ENCODE results near the gene PLA1A. TPM values are rescaled to one million over a fixed set of nuclear protein-coding genes. Genes with fewer than 3 reads are reported as not detected.

The PLA1A gene
- total RNA-seq, 1 experiment from 2014 or later = not detected

GRCh38 chr3:119571230-119571629, 26.5 kb upstream of the PLA1A start:
- intact Hi-C loops (cut with micrococcal nuclease; ENCODE audit: unreplicated experiment) = no loop called here
- no peaks in the 10 kb centered on the region for H3F3A ChIP-seq (ENCODE audit: insufficient read depth, low read depth)
- no peak for DNase-seq
- no peaks in the 10 kb centered on the region for H3K79me2 ChIP-seq (ENCODE audit: low read depth)
- no peaks in the 10 kb centered on the region for H3K9me2 ChIP-seq (ENCODE audit: insufficient read depth)
- TF ChIP-seq CTCF (conservative IDR thresholded peaks at IDR 0.05) (no peak), EZH2 (IDR thresholded peaks at IDR 0.05; ENCODE audit: low read depth) (no peak)
- no peak overlapping the region for H3K4me2 ChIP-seq
- H3K27me3 ChIP-seq (ENCODE audit: insufficient read depth, low read depth) = peaks cover 18% of the 10 kb centered on the region
- H3K4me3 ChIP-seq = no peak overlapping the region
- H3K36me3 ChIP-seq (ENCODE audit: low read depth) = no peaks in the 10 kb centered on the region
- H3K4me1 ChIP-seq (replicated peaks; ENCODE audit: insufficient read depth) = no peaks in the 10 kb centered on the region
- no peaks in the 10 kb centered on the region for H4K20me1 ChIP-seq (ENCODE audit: insufficient read depth)
- no peak overlapping the region for H2AFZ ChIP-seq
- BruUV-seq (replicated peaks) = no TSS peak
- H3K9me3 ChIP-seq (ENCODE audit: insufficient read depth, low read depth) = no peaks in the 10 kb centered on the region
- ChIA-PET CTCF (interaction anchor here (0.6 kb wide), 1 partner anchor 37 kb away, joined by 4 read pairs; no protein-coding TSS in a partner anchor), POLR2A (ENCODE audit: unreplicated experiment) (no interaction called here)
- H3K27ac ChIP-seq = no peak overlapping the region

- Histone ChIP-seq H3F3A (ENCODE audit: insufficient read depth, low read depth) (no peaks in the 10 kb centered on the region), H2AFZ (no peak overlapping the region), H3K27me3 (ENCODE audit: insufficient read depth, low read depth) (peaks cover 16% of the 10 kb centered on the region; the same call in 1 of the 2 replicates), H3K27ac (no peak overlapping the region), H3K4me3 (no peak overlapping the region), H3K9me2 (ENCODE audit: insufficient read depth) (no peaks in the 10 kb centered on the region), H3K4me2 (no peak overlapping the region), H3K9me3 (ENCODE audit: insufficient read depth, low read depth) (no peaks in the 10 kb centered on the region), H4K20me1 (ENCODE audit: insufficient read depth) (no peaks in the 10 kb centered on the region), H3K36me3 (ENCODE audit: low read depth) (no peaks in the 10 kb centered on the region), H3K79me2 (ENCODE audit: low read depth) (no peaks in the 10 kb centered on the region), H3K4me1 (replicated peaks; ENCODE audit: insufficient read depth) (no peaks in the 10 kb centered on the region)
- BruUV-seq (replicated peaks) = no TSS peak
- no peak for DNase-seq
- ChIA-PET CTCF (no interaction called here), POLR2A (ENCODE audit: unreplicated experiment) (no interaction called here)
- intact Hi-C loops (cut with micrococcal nuclease; ENCODE audit: unreplicated experiment) = no loop called here
- no peak for TF ChIP-seq EZH2 (IDR thresholded peaks at IDR 0.05; ENCODE audit: low read depth)
- TF ChIP-seq CTCF (conservative IDR thresholded peaks at IDR 0.05) = no peak
These were observed 26.0 kb upstream of the PLA1A start for GRCh38 chr3:119571688-119572087.

GRCh38 chr3:119575507-119575906, 22.2 kb upstream of the PLA1A start:
- intact Hi-C loops (cut with micrococcal nuclease; ENCODE audit: unreplicated experiment) = no loop called here
- DNase-seq = no peak

More at GRCh38 chr3:119575507-119575906, 22.2 kb upstream of the PLA1A start:
- H3K4me2 ChIP-seq = no peak overlapping the region
- no peaks in the 10 kb centered on the region for H3K9me3 ChIP-seq (ENCODE audit: insufficient read depth, low read depth)
- H3K4me3 ChIP-seq = no peak overlapping the region
- POLR2A ChIA-PET (ENCODE audit: unreplicated experiment) = no interaction called here
- no peaks in the 10 kb centered on the region for H3K4me1 ChIP-seq (replicated peaks; ENCODE audit: insufficient read depth)
- CTCF ChIA-PET = no interaction called here
- H2AFZ ChIP-seq = no peak overlapping the region
- H3K79me2 ChIP-seq (ENCODE audit: low read depth) = no peaks in the 10 kb centered on the region
- no peaks in the 10 kb centered on the region for H3K36me3 ChIP-seq (ENCODE audit: low read depth)
- H3F3A ChIP-seq (ENCODE audit: insufficient read depth, low read depth) = no peaks in the 10 kb centered on the region
- H3K27ac ChIP-seq = no peak overlapping the region
- no TSS peak for BruUV-seq (replicated peaks)
- H3K9me2 ChIP-seq (ENCODE audit: insufficient read depth) = no peaks in the 10 kb centered on the region
- H4K20me1 ChIP-seq (ENCODE audit: insufficient read depth) = no peaks in the 10 kb centered on the region
- H3K27me3 ChIP-seq (ENCODE audit: insufficient read depth, low read depth) = no peaks in the 10 kb centered on the region
- TF ChIP-seq CTCF (conservative IDR thresholded peaks at IDR 0.05) (no peak), EZH2 (IDR thresholded peaks at IDR 0.05; ENCODE audit: low read depth) (no peak)

All from PC-9 (cell line).